K562 (cell line): ENCODE results near the gene AMBRA1. TPM values are rescaled to one million over a fixed set of nuclear protein-coding genes. Genes with fewer than 3 reads are reported as not detected.

Experiments
- ATAC-seq: fragments of 200-7000 bp; cut with Tn5 transposase; 3 replicates; pipeline ENCODE4 v1.9.1; 2020; ENCODE audit warnings: moderate library complexity
- BruUV-seq: library from RNA; stranded (reverse); fragments of 400-500 nt; replicated peaks from 2 replicates; lab custom pipeline; 2021; lab: Mats Ljungman, UMichigan
- CTCF ChIA-PET: fragments of 300-600 bp; formaldehyde crosslinking; extraction: SDS; loops from one replicate; lab custom pipeline; 2021; ENCODE audit warnings: low intra/inter-chr PET ratio; lab: Yijun Ruan, JAX
- POLR2A ChIA-PET: fragments of 300-600, 350-650 bp; sonication (Branson Sonifier 250); formaldehyde crosslinking; extraction: SDS; loops from one replicate; lab custom pipeline; 2021; ENCODE audit warnings: antibody characterized with exemption, inconsistent platforms; lab: Yijun Ruan, JAX
- DNase-seq, 4 experiments: peaks; one replicate each; pipeline versions ENCODE4 v3.0.0 to v3.0.0-alpha.2; 2011 to 2018; ENCODE audit warnings: low spot score in 3 of 4, mixed read lengths in 3 of 4; ENCODE audit errors: extremely low read depth in 1 of 4
- FAIRE-seq: peaks from 2 replicates; lab custom pipeline; 2011; peaks lifted over from hg19 to GRCh38; lab: Jason Lieb, UNC
- H2AFZ ChIP-seq: 2 replicates; pipeline ENCODE4 v1.6.0; 2011; ENCODE audit warnings: low read depth, low read length, control low read depth, inconsistent platforms
- H3K27ac ChIP-seq: fragments of 200-600 bp; 3 replicates; pipeline ENCODE4 v1.8.0; 2011; ENCODE audit warnings: low read depth, mild to moderate bottlenecking, control low read depth, inconsistent platforms, low read length, moderate library complexity, mixed read lengths; ENCODE audit errors: extremely low read depth
- H3K27me3 ChIP-seq, 2 experiments: fragments of 300-600 bp in 1 of 2; 2 replicates in 1 of 2; 3 replicates in 1 of 2; pipeline versions ENCODE4 v1.6.0 to v1.8.0; 2011; ENCODE audit warnings: inconsistent platforms in 2 of 2, low read length in 2 of 2, mild to moderate bottlenecking in 1 of 2, mixed read lengths in 1 of 2, moderate library complexity in 1 of 2; ENCODE audit not compliant: control insufficient read depth in 2 of 2, insufficient read depth in 2 of 2
- H3K36me3 ChIP-seq: fragments of 300-600 bp; 3 replicates; pipeline ENCODE4 v1.8.0; 2011; ENCODE audit warnings: mild to moderate bottlenecking, low read length, inconsistent platforms; ENCODE audit not compliant: control insufficient read depth, insufficient read depth
- H3K4me1 ChIP-seq, 2 experiments: fragments of 200-600 bp in 1 of 2; replicated peaks in 1 of 2; 2 replicates in 1 of 2; 3 replicates in 1 of 2; pipeline versions ENCODE4 v1.5.1 to v1.8.0; 2011; ENCODE audit warnings: inconsistent platforms in 2 of 2, low read length in 2 of 2, mild to moderate bottlenecking in 1 of 2, mixed read lengths in 1 of 2, moderate library complexity in 1 of 2; ENCODE audit not compliant: control insufficient read depth in 2 of 2, insufficient read depth in 2 of 2
- H3K4me2 ChIP-seq: 2 replicates; pipeline ENCODE4 v1.6.1; 2011; ENCODE audit warnings: low read length, control low read depth, inconsistent platforms, mixed read lengths; ENCODE audit not compliant: insufficient read depth
- H3K4me3 ChIP-seq: fragments of 200-600 bp; sonication (generic), shearing (Covaris generic); 2 replicates; pipeline ENCODE4 v1.5.1; 2016; ENCODE audit warnings: control low read depth, inconsistent platforms
- H3K79me2 ChIP-seq: fragments of 200-600 bp; 3 replicates; pipeline ENCODE4 v1.8.0; 2011; ENCODE audit warnings: low read length, inconsistent platforms; ENCODE audit not compliant: control insufficient read depth, insufficient read depth
- H3K9ac ChIP-seq, 2 experiments: 2 replicates each; pipeline versions ENCODE4 v1.6.0 to v1.6.1; 2011; ENCODE audit warnings: low read depth in 2 of 2, low read length in 2 of 2, control low read depth in 1 of 2, inconsistent platforms in 1 of 2, mild to moderate bottlenecking in 1 of 2, mixed read lengths in 1 of 2; ENCODE audit not compliant: insufficient read depth in 1 of 2
- H3K9me1 ChIP-seq: one replicate; pipeline ENCODE4 v1.6.0; 2011; ENCODE audit warnings: inconsistent platforms, mild to moderate bottlenecking, low read length, moderate library complexity; ENCODE audit not compliant: control insufficient read depth, insufficient read depth
- H3K9me3 ChIP-seq: replicated peaks from 2 replicates; pipeline ENCODE4 v1.5.1; 2011; ENCODE audit warnings: low read depth, low read length, inconsistent platforms; ENCODE audit not compliant: control insufficient read depth, insufficient read depth
- H4K20me1 ChIP-seq: replicated peaks from 2 replicates; pipeline ENCODE4 v1.6.1; 2011; ENCODE audit warnings: low read length, inconsistent platforms, mixed read lengths; ENCODE audit not compliant: control insufficient read depth, insufficient read depth
- BRD4 ChIP-seq: fragments of 200-600 bp; sonication (generic); IDR thresholded peaks from 2 replicates; pipeline ENCODE4 v1.6.1; 2017; ENCODE audit warnings: inconsistent platforms
- HIVEP1 ChIP-seq: fragments of 250-450 bp; sonication (Bioruptor Pico); IDR thresholded peaks from 2 replicates; pipeline ENCODE4 v1.4.0; 2020; ENCODE audit warnings: mild to moderate bottlenecking
- JUND ChIP-seq, 2 experiments: IDR thresholded peaks; 2 replicates in 1 of 2; 3 replicates in 1 of 2; pipeline ENCODE4 v1.6.1; 2011; ENCODE audit warnings: borderline replicate concordance in 2 of 2, low read depth in 2 of 2, low read length in 2 of 2, improper control_type of control experiment in 1 of 2, missing biosample characterization in 1 of 2, missing genetic modification characterization in 1 of 2, missing genetic modification reagents in 1 of 2
- KHSRP ChIP-seq: fragments of 450-650 bp; IDR thresholded peaks from 2 replicates; pipeline ENCODE4 v1.6.1; 2017
- PTTG1 ChIP-seq: fragments of 450-650 bp; IDR thresholded peaks from 2 replicates; pipeline ENCODE4 v1.6.1; 2016; ENCODE audit warnings: low read depth, mild to moderate bottlenecking, missing genetic modification characterization, missing compliant biosample characterization
- RHOXF2B ChIP-seq: fragments of 250-450 bp; sonication (Bioruptor Pico); conservative IDR thresholded peaks from 2 replicates; pipeline ENCODE4 v1.5.1; 2021
- ZFP1 ChIP-seq: fragments of 450-650 bp; formaldehyde crosslinking; IDR thresholded peaks from 2 replicates; pipeline ENCODE4 v1.4.0; 2020; ENCODE audit warnings: mild to moderate bottlenecking, mixed read lengths
- ZNF274 ChIP-seq: IDR thresholded peaks from 2 replicates; pipeline ENCODE4 v1.6.1; 2011; ENCODE audit warnings: low read depth, mild to moderate bottlenecking, low read length, moderate library complexity, borderline replicate concordance
- ZNF436 ChIP-seq: fragments of 250-450, 450-650 bp; sonication (Bioruptor Pico); formaldehyde crosslinking; IDR thresholded peaks from 2 replicates; pipeline ENCODE4 v1.7.0; 2020; ENCODE audit warnings: mild to moderate bottlenecking
- WGBS: fragments of 100-300 bp; shearing (Covaris generic); methylation state at CpG from one replicate; pipeline ENCODE4 v1.1.6; 2016; ENCODE audit warnings: low coverage, mixed read lengths; ENCODE audit not compliant: insufficient coverage; ENCODE audit errors: missing lambda C conversion rate; 5-methylcytosine and 5-hydroxymethylcytosine counted together
- in situ Hi-C: fragments of 300-500 bp; cut with MboI; formaldehyde crosslinking; loops from 4 replicates; pipeline ENCODE4 v1.15.0; 2018; ENCODE audit warnings: inconsistent platforms, mixed read lengths
- intact Hi-C: fragments of 100-400 bp; cut with micrococcal nuclease; formaldehyde crosslinking; loops from 2 replicates; pipeline ENCODE4 v1.14.2; 2022
- polyA plus RNA-seq, 8 experiments: library from polyadenylated mRNA; depleted of rRNA in 4 of 8; stranded (reverse) in 5 of 8; unstranded in 3 of 8; fragments of >200 nt; fragmentation: Nextera tagmentation in 2 of 8; fragmentation: Illumina TruSeq in 1 of 8; extraction: Ambion mirVana in 2 of 8; extraction: Trizol in 1 of 8; gene quantifications; 2 replicates each; pipeline versions ENCODE4 v1.2.1 to v1.2.3, GENCODE V29; 2011 to 2014; ENCODE audit warnings: inconsistent platforms in 1 of 8, missing spikeins in 1 of 8
- total RNA-seq, 7 experiments: library from RNA; depleted of rRNA in 6 of 7; stranded (reverse); fragments of >200 nt in 6 of 7; fragmentation: Illumina TruSeq in 2 of 7; extraction: Trizol in 2 of 7; gene quantifications; 2 replicates each; pipeline versions ENCODE4 v1.2.1 to v1.2.3, GENCODE V29; 2011 to 2021; ENCODE audit warnings: low replicate concordance in 1 of 7
- TF ChIP-seq, protein P1 (sequence below): sonication (generic); formaldehyde crosslinking; IDR thresholded peaks from 2 replicates; pipeline ENCODE4 v1.8.0; 2022; ENCODE audit warnings: mild to moderate bottlenecking, missing genetic modification reagents
- TF ChIP-seq, protein P2 (sequence below): fragments of 450-650 bp; IDR thresholded peaks from 2 replicates; pipeline ENCODE4 v1.6.1; 2017; ENCODE audit warnings: antibody characterized with exemption, mild to moderate bottlenecking
- TF ChIP-seq, protein P3 (sequence below): sonication (generic); IDR thresholded peaks from 2 replicates; pipeline ENCODE4 v1.6.1; 2016

The AMBRA1 gene
- total and polyA plus RNA-seq, 9 of the 15 experiments (the other 6 are each of a cell fraction or from before 2014, with no cell fraction given): 0.15 to 24.5 (median 13.0) TPM

DNA sequence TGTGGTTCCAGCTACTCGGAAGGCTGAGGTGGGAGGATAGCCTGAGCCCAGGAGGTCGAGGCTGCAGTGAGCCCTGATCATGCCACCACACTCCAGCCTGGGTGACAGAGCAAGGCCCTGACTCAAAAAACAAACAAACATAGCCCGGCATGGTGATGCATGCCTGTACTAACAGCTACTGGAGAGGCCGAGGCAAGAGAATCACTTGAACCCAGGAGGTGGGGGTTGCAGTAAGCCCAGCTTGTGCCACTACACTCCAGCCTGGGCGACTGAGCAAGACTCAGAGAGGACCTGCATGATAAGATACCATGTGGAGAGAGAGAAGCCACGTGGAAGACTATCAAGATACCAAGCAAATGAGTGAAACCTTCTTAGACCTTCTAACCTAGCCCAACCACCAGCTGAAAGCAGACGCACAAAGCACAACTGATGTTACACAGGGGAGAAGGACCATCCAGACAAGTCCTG, 36.1 kb downstream of the AMBRA1 start:
- intact Hi-C loops (loop anchor here (5.0 kb wide), 1 partner anchor 35 kb away; the partner anchor contains the start of gene AMBRA1), in situ Hi-C loops (no loop called here)
- Histone ChIP-seq H2AFZ (peak overlapping the region; percentile 60), H3K79me2 (peaks cover 88% of the 10 kb centered on the region), H3K4me3 (no peak overlapping the region), H3K9ac (peak overlapping the region; percentile 29 to 74), H3K27me3 (no peaks in the 10 kb centered on the region), H4K20me1 (no peaks in the 10 kb centered on the region), H3K9me3 (no peaks in the 10 kb centered on the region), H3K4me2 (peak overlapping the region; percentile 43), H3K9me1 (no peaks in the 10 kb centered on the region), H3K4me1 (peaks cover 25 to 52% of the 10 kb centered on the region in 2 experiments), H3K27ac (peak overlapping the region; percentile 50; the same call in 2 of the 3 replicates), H3K36me3 (no peaks in the 10 kb centered on the region)
- 7% methylated on average over 7 of the region's 7 CpGs for WGBS
- ATAC-seq (peak; percentile 56), FAIRE-seq (peak; percentile 58), DNase-seq (peak in 2 of 4 experiments; percentile 34 to 66)
- BruUV-seq: no TSS peak
- POLR2A ChIA-PET: interaction anchor here (0.6 to 1.9 kb wide), 5 partner anchors 8 to 589 kb away, joined by 3 to 7 read pairs (median 4); no protein-coding TSS in a partner anchor
- CTCF ChIA-PET: no interaction called here
- TF ChIP-seq HIVEP1 (no peak), JUND (IDR thresholded peaks at IDR 0.05; ENCODE audit: borderline replicate concordance, low read depth, low read length) (no peak), JUND (tag; IDR thresholded peaks at IDR 0.05; ENCODE audit: borderline replicate concordance, low read depth, low read length) (no peak), PTTG1 (tag) (no peak), KHSRP (no peak), ZFP1 (no peak), ZNF274 (no peak), BRD4 (no peak), ZNF436 (CRISPR knock-in tag) (no peak), RHOXF2B (CRISPR knock-in tag) (no peak)
- TF ChIP-seq, protein P1, sequence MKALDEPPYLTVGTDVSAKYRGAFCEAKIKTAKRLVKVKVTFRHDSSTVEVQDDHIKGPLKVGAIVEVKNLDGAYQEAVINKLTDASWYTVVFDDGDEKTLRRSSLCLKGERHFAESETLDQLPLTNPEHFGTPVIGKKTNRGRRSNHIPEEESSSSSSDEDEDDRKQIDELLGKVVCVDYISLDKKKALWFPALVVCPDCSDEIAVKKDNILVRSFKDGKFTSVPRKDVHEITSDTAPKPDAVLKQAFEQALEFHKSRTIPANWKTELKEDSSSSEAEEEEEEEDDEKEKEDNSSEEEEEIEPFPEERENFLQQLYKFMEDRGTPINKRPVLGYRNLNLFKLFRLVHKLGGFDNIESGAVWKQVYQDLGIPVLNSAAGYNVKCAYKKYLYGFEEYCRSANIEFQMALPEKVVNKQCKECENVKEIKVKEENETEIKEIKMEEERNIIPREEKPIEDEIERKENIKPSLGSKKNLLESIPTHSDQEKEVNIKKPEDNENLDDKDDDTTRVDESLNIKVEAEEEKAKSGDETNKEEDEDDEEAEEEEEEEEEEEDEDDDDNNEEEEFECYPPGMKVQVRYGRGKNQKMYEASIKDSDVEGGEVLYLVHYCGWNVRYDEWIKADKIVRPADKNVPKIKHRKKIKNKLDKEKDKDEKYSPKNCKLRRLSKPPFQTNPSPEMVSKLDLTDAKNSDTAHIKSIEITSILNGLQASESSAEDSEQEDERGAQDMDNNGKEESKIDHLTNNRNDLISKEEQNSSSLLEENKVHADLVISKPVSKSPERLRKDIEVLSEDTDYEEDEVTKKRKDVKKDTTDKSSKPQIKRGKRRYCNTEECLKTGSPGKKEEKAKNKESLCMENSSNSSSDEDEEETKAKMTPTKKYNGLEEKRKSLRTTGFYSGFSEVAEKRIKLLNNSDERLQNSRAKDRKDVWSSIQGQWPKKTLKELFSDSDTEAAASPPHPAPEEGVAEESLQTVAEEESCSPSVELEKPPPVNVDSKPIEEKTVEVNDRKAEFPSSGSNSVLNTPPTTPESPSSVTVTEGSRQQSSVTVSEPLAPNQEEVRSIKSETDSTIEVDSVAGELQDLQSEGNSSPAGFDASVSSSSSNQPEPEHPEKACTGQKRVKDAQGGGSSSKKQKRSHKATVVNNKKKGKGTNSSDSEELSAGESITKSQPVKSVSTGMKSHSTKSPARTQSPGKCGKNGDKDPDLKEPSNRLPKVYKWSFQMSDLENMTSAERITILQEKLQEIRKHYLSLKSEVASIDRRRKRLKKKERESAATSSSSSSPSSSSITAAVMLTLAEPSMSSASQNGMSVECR: no peak
- TF ChIP-seq, protein P2, sequence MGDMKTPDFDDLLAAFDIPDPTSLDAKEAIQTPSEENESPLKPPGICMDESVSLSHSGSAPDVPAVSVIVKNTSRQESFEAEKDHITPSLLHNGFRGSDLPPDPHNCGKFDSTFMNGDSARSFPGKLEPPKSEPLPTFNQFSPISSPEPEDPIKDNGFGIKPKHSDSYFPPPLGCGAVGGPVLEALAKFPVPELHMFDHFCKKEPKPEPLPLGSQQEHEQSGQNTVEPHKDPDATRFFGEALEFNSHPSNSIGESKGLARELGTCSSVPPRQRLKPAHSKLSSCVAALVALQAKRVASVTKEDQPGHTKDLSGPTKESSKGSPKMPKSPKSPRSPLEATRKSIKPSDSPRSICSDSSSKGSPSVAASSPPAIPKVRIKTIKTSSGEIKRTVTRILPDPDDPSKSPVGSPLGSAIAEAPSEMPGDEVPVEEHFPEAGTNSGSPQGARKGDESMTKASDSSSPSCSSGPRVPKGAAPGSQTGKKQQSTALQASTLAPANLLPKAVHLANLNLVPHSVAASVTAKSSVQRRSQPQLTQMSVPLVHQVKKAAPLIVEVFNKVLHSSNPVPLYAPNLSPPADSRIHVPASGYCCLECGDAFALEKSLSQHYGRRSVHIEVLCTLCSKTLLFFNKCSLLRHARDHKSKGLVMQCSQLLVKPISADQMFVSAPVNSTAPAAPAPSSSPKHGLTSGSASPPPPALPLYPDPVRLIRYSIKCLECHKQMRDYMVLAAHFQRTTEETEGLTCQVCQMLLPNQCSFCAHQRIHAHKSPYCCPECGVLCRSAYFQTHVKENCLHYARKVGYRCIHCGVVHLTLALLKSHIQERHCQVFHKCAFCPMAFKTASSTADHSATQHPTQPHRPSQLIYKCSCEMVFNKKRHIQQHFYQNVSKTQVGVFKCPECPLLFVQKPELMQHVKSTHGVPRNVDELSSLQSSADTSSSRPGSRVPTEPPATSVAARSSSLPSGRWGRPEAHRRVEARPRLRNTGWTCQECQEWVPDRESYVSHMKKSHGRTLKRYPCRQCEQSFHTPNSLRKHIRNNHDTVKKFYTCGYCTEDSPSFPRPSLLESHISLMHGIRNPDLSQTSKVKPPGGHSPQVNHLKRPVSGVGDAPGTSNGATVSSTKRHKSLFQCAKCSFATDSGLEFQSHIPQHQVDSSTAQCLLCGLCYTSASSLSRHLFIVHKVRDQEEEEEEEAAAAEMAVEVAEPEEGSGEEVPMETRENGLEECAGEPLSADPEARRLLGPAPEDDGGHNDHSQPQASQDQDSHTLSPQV: peak; percentile 95
- TF ChIP-seq, protein P3, sequence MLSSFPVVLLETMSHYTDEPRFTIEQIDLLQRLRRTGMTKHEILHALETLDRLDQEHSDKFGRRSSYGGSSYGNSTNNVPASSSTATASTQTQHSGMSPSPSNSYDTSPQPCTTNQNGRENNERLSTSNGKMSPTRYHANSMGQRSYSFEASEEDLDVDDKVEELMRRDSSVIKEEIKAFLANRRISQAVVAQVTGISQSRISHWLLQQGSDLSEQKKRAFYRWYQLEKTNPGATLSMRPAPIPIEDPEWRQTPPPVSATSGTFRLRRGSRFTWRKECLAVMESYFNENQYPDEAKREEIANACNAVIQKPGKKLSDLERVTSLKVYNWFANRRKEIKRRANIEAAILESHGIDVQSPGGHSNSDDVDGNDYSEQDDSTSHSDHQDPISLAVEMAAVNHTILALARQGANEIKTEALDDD: 0 out of 2 replicates have a peak, but pooled peaks have one; percentile 64
